PC-9 (cell line): ENCODE data around the gene CBFB. TPM values are rescaled to one million over a fixed set of nuclear protein-coding genes. Genes with fewer than 3 reads are reported as not detected.

Experiments used
- BruUV-seq: library from RNA; stranded (reverse); fragments of 400-500 nt; replicated peaks from 2 replicates; lab custom pipeline; 2021; lab: Mats Ljungman, UMichigan
- CTCF ChIA-PET: fragments of 300-600 bp; sonication (Branson Sonifier 250); formaldehyde crosslinking; loops from one replicate; lab custom pipeline; 2022; ENCODE audit warnings: antibody characterized with exemption; lab: Charles Lee
- POLR2A ChIA-PET: fragments of 300-600 bp; sonication (Branson Sonifier 250); formaldehyde crosslinking; loops from one replicate; lab custom pipeline; 2022; ENCODE audit warnings: antibody characterized with exemption; ENCODE audit not compliant: unreplicated experiment; lab: Charles Lee
- DNase-seq, 2 experiments: peaks; one replicate each; pipeline versions ENCODE4 v3.0.0 to v3.0.0-alpha.2; 2015 to 2022; ENCODE audit warnings: mixed read lengths in 1 of 2
- H2AFZ ChIP-seq: fragments of 200-600 bp; sonication (generic); 2 replicates; pipeline ENCODE4 v1.8.1; 2017; ENCODE audit warnings: antibody characterized with exemption
- H3F3A ChIP-seq: fragments of 200-600 bp; sonication (generic); 2 replicates; pipeline ENCODE4 v1.8.1; 2017; ENCODE audit warnings: antibody characterized with exemption, mild to moderate bottlenecking, low read depth; ENCODE audit not compliant: insufficient read depth
- H3K27ac ChIP-seq: fragments of 200-600 bp; sonication (generic); 2 replicates; pipeline ENCODE4 v1.6.1; 2016; ENCODE audit warnings: mixed run types
- H3K27me3 ChIP-seq: fragments of 200-600 bp; sonication (generic); 2 replicates; pipeline ENCODE4 v1.6.1; 2016; ENCODE audit warnings: low read depth, mixed run types; ENCODE audit not compliant: insufficient read depth
- H3K36me3 ChIP-seq: fragments of 200-600 bp; sonication (generic); 2 replicates; pipeline ENCODE4 v1.6.1; 2016; ENCODE audit warnings: low read depth, mixed run types
- H3K4me1 ChIP-seq: fragments of 200-600 bp; sonication (generic); replicated peaks from 2 replicates; pipeline ENCODE4 v1.6.1; 2016; ENCODE audit warnings: mixed run types; ENCODE audit not compliant: insufficient read depth
- H3K4me2 ChIP-seq: fragments of 200-600 bp; sonication (generic); 2 replicates; pipeline ENCODE4 v1.6.1; 2017; ENCODE audit warnings: mixed run types
- H3K4me3 ChIP-seq: fragments of 200-600 bp; sonication (generic); 2 replicates; pipeline ENCODE4 v1.6.1; 2016; ENCODE audit warnings: mixed run types
- H3K79me2 ChIP-seq: fragments of 200-600 bp; sonication (generic); 2 replicates; pipeline ENCODE4 v1.6.1; 2017; ENCODE audit warnings: low read depth, mixed run types
- H3K9me2 ChIP-seq: fragments of 200-600 bp; sonication (generic); 2 replicates; pipeline ENCODE4 v1.8.1; 2017; ENCODE audit warnings: mild to moderate bottlenecking; ENCODE audit not compliant: insufficient read depth
- H3K9me3 ChIP-seq: fragments of 200-600 bp; sonication (generic); 2 replicates; pipeline ENCODE4 v1.8.1; 2016; ENCODE audit warnings: low read depth; ENCODE audit not compliant: insufficient read depth
- H4K20me1 ChIP-seq: fragments of 200-600 bp; sonication (generic); 2 replicates; pipeline ENCODE4 v1.8.1; 2017; ENCODE audit not compliant: insufficient read depth
- CTCF ChIP-seq: fragments of 200-600 bp; sonication (generic); conservative IDR thresholded peaks from 2 replicates; pipeline ENCODE4 v1.6.1; 2017; ENCODE audit warnings: mixed run types, antibody characterized with exemption, mild to moderate bottlenecking, moderate library complexity
- EZH2 ChIP-seq: fragments of 200-600 bp; sonication (generic); IDR thresholded peaks from 2 replicates; pipeline ENCODE4 v1.8.0; 2017; ENCODE audit warnings: antibody characterized with exemption, low read depth
- intact Hi-C: fragments of 100-400 bp; cut with micrococcal nuclease; formaldehyde crosslinking; loops from one replicate; pipeline ENCODE4 v1.10.0; 2022; ENCODE audit not compliant: unreplicated experiment
- total RNA-seq: library from RNA; stranded (reverse); gene quantifications from 2 replicates; pipeline ENCODE4 v1.2.3, GENCODE V29; 2021

The CBFB gene
- total RNA-seq, 1 experiment from 2014 or later: 63.3 TPM

- Histone ChIP-seq H2AFZ (no peak overlapping the region), H3K4me3 (no peak overlapping the region), H3K36me3 (peaks cover 4% of the 10 kb centered on the region; the same call in 1 of the 2 replicates), H3K9me2 (no peaks in the 10 kb centered on the region), H4K20me1 (peaks cover 22% of the 10 kb centered on the region; the same call in 1 of the 2 replicates), H3K4me1 (peaks cover 35% of the 10 kb centered on the region), H3K27me3 (no peaks in the 10 kb centered on the region), H3K27ac (no peak overlapping the region), H3K4me2 (no peak overlapping the region), H3F3A (peaks cover 20% of the 10 kb centered on the region; the same call in 1 of the 2 replicates), H3K9me3 (no peaks in the 10 kb centered on the region), H3K79me2 (peaks cover 69% of the 10 kb centered on the region)
- TF ChIP-seq EZH2: no peak
- intact Hi-C loops: no loop called here
- peak in 1 of 2 experiments; percentile 47 for DNase-seq
- ChIA-PET CTCF (interaction anchor here (0.6 kb wide), 1 partner anchor 119 kb away, joined by 6 read pairs; no protein-coding TSS in a partner anchor), POLR2A (no interaction called here)
- BruUV-seq: no TSS peak
These were observed 86.7 kb downstream of the CBFB start for GRCh38 chr16:67115639-67116038.

GRCh38 chr16:67116388-67117311, 87.7 kb downstream of the CBFB start:
- H3K4me1 ChIP-seq: peaks cover 26% of the 10 kb centered on the region
- H3K9me2 ChIP-seq: no peaks in the 10 kb centered on the region
- ChIA-PET CTCF (no interaction called here), POLR2A (no interaction called here)
- H2AFZ ChIP-seq: no peak overlapping the region
- H3K4me2 ChIP-seq: no peak overlapping the region
- no peaks in the 10 kb centered on the region for H3K27me3 ChIP-seq
- H3K9me3 ChIP-seq: no peaks in the 10 kb centered on the region
- H3K27ac ChIP-seq: no peak overlapping the region
- intact Hi-C loops: no loop called here
- H3K36me3 ChIP-seq: peaks cover 6% of the 10 kb centered on the region; the same call in 1 of the 2 replicates
- peaks cover 59% of the 10 kb centered on the region for H3K79me2 ChIP-seq
- peaks cover 20% of the 10 kb centered on the region; the same call in 1 of the 2 replicates for H3F3A ChIP-seq
- DNase-seq: no peak
- no peak overlapping the region for H3K4me3 ChIP-seq
- peaks cover 22% of the 10 kb centered on the region; the same call in 1 of the 2 replicates for H4K20me1 ChIP-seq
- BruUV-seq: no TSS peak
- TF ChIP-seq CTCF: no peak
- no peak for TF ChIP-seq EZH2

GRCh38 chr16:67117716-67118115, 88.8 kb downstream of the CBFB start:
- CTCF ChIA-PET: no interaction called here
- intact Hi-C loops: no loop called here
- BruUV-seq: no TSS peak

More at GRCh38 chr16:67117716-67118115, 88.8 kb downstream of the CBFB start:
- no peak overlapping the region for H3K27ac ChIP-seq
- POLR2A ChIA-PET: interaction anchor here (0.7 kb wide), 1 partner anchor 144 kb away, joined by 16 read pairs; no protein-coding TSS in a partner anchor
- peaks cover 12% of the 10 kb centered on the region; the same call in 1 of the 2 replicates for H3F3A ChIP-seq
- TF ChIP-seq EZH2: no peak
- no peak for TF ChIP-seq CTCF
- H3K4me2 ChIP-seq: no peak overlapping the region
- H3K36me3 ChIP-seq: peaks cover 6% of the 10 kb centered on the region; the same call in 1 of the 2 replicates
- peaks cover 19% of the 10 kb centered on the region; the same call in 1 of the 2 replicates for H4K20me1 ChIP-seq
- H3K9me2 ChIP-seq: no peaks in the 10 kb centered on the region
- peaks cover 20% of the 10 kb centered on the region for H3K4me1 ChIP-seq
- DNase-seq: no peak
- H3K9me3 ChIP-seq: no peaks in the 10 kb centered on the region
- H3K79me2 ChIP-seq: peaks cover 48% of the 10 kb centered on the region
- H3K27me3 ChIP-seq: no peaks in the 10 kb centered on the region
- H2AFZ ChIP-seq: no peak overlapping the region
- H3K4me3 ChIP-seq: no peak overlapping the region
